Adrenal gland (tissue), 12 donors: Measurements from ENCODE around the gene MLLT1. TPM values are rescaled to one million over a fixed set of nuclear protein-coding genes. Genes with fewer than 3 reads are reported as not detected.

Experiments
- DNase-seq, 7 donors: peaks; one replicate each; pipeline ENCODE4 v3.0.0-alpha.2; 2019 to 2020
- H3K27ac ChIP-seq, 5 donors: fragments of 200-600 bp; sonication (generic) in 4 of 5; 1 replicate in 3 of 5; 2 replicates in 2 of 5; pipeline versions ENCODE4 v1.5.1 to v1.8.0; 2016 to 2020; ENCODE audit warnings: mild to moderate bottlenecking in 1 of 5
- H3K27me3 ChIP-seq: fragments of 200-600 bp; 2 replicates; pipeline ENCODE4 v1.8.0; 2021
- H3K36me3 ChIP-seq, 2 donors: fragments of 200-600 bp; replicated peaks in 1 of 2; 1 replicate in 1 of 2; 2 replicates in 1 of 2; pipeline versions ENCODE4 v1.5.1 to v1.8.0; 2018 to 2022
- H3K4me1 ChIP-seq, 2 donors: fragments of 200-600 bp; replicated peaks in 1 of 2; 1 replicate in 1 of 2; 2 replicates in 1 of 2; pipeline versions ENCODE4 v1.5.1 to v1.8.0; 2018 to 2021
- H3K4me3 ChIP-seq, 4 donors: fragments of 200-600 bp; sonication (generic) in 3 of 4; one replicate each; pipeline ENCODE4 v1.5.1; 2016 to 2018
- H3K9me3 ChIP-seq, 3 donors: fragments of 200-600 bp; sonication (generic) in 1 of 3; replicated peaks in 1 of 3; 1 replicate in 2 of 3; 2 replicates in 1 of 3; pipeline versions ENCODE4 v1.5.1 to v1.8.0; 2016 to 2021
- POLR2A ChIP-seq, 2 donors: fragments of 450-650 bp; IDR thresholded peaks; one replicate each; pipeline ENCODE4 v1.6.1; 2017; ENCODE audit warnings: antibody characterized with exemption in 2 of 2, mild to moderate bottlenecking in 2 of 2, moderate library complexity in 1 of 2
- WGBS, 4 donors: extraction: QIAGEN DNeasy Blood & Tissue Kit in 2 of 4; methylation state at CpG; one replicate each; pipeline versions ENCODE4 v1.1.5 to v1.1.7; 2013 to 2017; 5-methylcytosine and 5-hydroxymethylcytosine counted together
- intact Hi-C, 2 donors: fragments of 100-400 bp; cut with DNase I; formaldehyde crosslinking; loops; one replicate each; pipeline versions ENCODE4 v1.14.1 to v1.15.0; 2022 to 2023
- polyA plus RNA-seq, 3 donors: library from polyadenylated mRNA; stranded (reverse); fragments of 200-250 nt in 2 of 3; fragments of 350-450 nt in 1 of 3; fragmentation: Illumina TruSeq in 1 of 3; extraction: RNeasy Lipid Tissue Mini Kit (QIAGEN cat#74804) in 1 of 3; gene quantifications; one replicate each; pipeline ENCODE4 v1.2.3, GENCODE V29; 2013 to 2014
- total RNA-seq, 9 donors: library from RNA; depleted of rRNA in 4 of 9; stranded (reverse); fragments of >200 nt in 4 of 9; fragments of 120-200 nt in 1 of 9; fragmentation: NEBNext Ultra II Directional in 1 of 9; extraction: Animal tissue kit (Norgen Biotek cat#: 25700) in 1 of 9; gene quantifications; one replicate each; pipeline versions ENCODE4 v1.1.0 to v1.2.4, GENCODE V29; 2013 to 2023
- TF ChIP-seq, protein P1 (sequence below), 6 experiments: fragments of 450-650 bp in 4 of 6; fragments of 200-600 bp in 2 of 6; sonication (generic) in 1 of 6; IDR thresholded peaks; 1 replicate in 5 of 6; 2 replicates in 1 of 6; pipeline versions ENCODE4 v1.5.1 to v1.8.0; 2016 to 2021; ENCODE audit warnings: antibody characterized with exemption in 6 of 6, mild to moderate bottlenecking in 2 of 6, moderate library complexity in 1 of 6
- donor health status: healthy with polysubstance abuse.
- donor health status: Bipolar disorder and iron deficiency.
- donor health status: DM: yes; HTN: yes; CAD: no.
- donor health status: DM: no; HTN: no; CAD: no.
- donor health status: DM: no; HTN: no; CAD: no.
- donor health status: DM: yes; HTN: yes; CAD: no.

The MLLT1 gene
- total and polyA plus RNA-seq, 12 donors, result 9.3 to 66.3 (median 28.2) TPM

- TF ChIP-seq, protein P1, sequence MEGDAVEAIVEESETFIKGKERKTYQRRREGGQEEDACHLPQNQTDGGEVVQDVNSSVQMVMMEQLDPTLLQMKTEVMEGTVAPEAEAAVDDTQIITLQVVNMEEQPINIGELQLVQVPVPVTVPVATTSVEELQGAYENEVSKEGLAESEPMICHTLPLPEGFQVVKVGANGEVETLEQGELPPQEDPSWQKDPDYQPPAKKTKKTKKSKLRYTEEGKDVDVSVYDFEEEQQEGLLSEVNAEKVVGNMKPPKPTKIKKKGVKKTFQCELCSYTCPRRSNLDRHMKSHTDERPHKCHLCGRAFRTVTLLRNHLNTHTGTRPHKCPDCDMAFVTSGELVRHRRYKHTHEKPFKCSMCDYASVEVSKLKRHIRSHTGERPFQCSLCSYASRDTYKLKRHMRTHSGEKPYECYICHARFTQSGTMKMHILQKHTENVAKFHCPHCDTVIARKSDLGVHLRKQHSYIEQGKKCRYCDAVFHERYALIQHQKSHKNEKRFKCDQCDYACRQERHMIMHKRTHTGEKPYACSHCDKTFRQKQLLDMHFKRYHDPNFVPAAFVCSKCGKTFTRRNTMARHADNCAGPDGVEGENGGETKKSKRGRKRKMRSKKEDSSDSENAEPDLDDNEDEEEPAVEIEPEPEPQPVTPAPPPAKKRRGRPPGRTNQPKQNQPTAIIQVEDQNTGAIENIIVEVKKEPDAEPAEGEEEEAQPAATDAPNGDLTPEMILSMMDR (IDR thresholded peaks at IDR 0.05), result no peak
- no peak for TF ChIP-seq POLR2A (IDR thresholded peaks at IDR 0.05)
- H3K9me3 ChIP-seq, result no peaks in the 10 kb centered on the region
- H3K27ac ChIP-seq, result no peak overlapping the region
- no peak overlapping the region for H3K4me3 ChIP-seq
- H3K27me3 ChIP-seq, result no peaks in the 10 kb centered on the region
- H3K36me3 ChIP-seq, result no peaks in the 10 kb centered on the region
- DNase-seq, result no peak
- WGBS, 4 donors, result 66 to 86% (median 77%) methylated on average over 2 of the region's 2 CpGs
- intact Hi-C loops, result no loop called here
- peaks cover 0 to 2% of the 10 kb centered on the region in 2 donors for H3K4me1 ChIP-seq
These were observed 98.7 kb downstream of the MLLT1 start for GRCh38 chr19:6181119-6181518.

GRCh38 chr19:6173190-6173589 lies 106.6 kb downstream of the MLLT1 start:
- WGBS, 4 donors, result 44 to 80% (median 64%) methylated on average over 1 to 5 of the region's 5 CpGs
- no peak overlapping the region for H3K4me3 ChIP-seq
- TF ChIP-seq, protein P1 (IDR thresholded peaks at IDR 0.05), result no peak
- no peak for TF ChIP-seq POLR2A (IDR thresholded peaks at IDR 0.05)
- H3K27me3 ChIP-seq, result no peaks in the 10 kb centered on the region
- H3K27ac ChIP-seq, result no peak overlapping the region
- no peak for DNase-seq
- H3K36me3 ChIP-seq, result no peaks in the 10 kb centered on the region
- intact Hi-C loops, result no loop called here
- no peaks in the 10 kb centered on the region for H3K9me3 ChIP-seq
- H3K4me1 ChIP-seq, result no peaks in the 10 kb centered on the region

GRCh38 chr19:6172074-6172863 lies 107.5 kb downstream of the MLLT1 start:
- Histone ChIP-seq H3K27me3 (no peaks in the 10 kb centered on the region), H3K27ac (no peak overlapping the region), H3K36me3 (no peaks in the 10 kb centered on the region), H3K4me3 (no peak overlapping the region), H3K4me1 (no peaks in the 10 kb centered on the region), H3K9me3 (no peaks in the 10 kb centered on the region)
- no peak for TF ChIP-seq POLR2A (IDR thresholded peaks at IDR 0.05)
- TF ChIP-seq, protein P1 (IDR thresholded peaks at IDR 0.05), result no peak
- intact Hi-C loops, result no loop called here
- WGBS, 4 donors, result 75 to 92% (median 83%) methylated on average over 3 of the region's 3 CpGs
- DNase-seq, result no peak

DNA sequence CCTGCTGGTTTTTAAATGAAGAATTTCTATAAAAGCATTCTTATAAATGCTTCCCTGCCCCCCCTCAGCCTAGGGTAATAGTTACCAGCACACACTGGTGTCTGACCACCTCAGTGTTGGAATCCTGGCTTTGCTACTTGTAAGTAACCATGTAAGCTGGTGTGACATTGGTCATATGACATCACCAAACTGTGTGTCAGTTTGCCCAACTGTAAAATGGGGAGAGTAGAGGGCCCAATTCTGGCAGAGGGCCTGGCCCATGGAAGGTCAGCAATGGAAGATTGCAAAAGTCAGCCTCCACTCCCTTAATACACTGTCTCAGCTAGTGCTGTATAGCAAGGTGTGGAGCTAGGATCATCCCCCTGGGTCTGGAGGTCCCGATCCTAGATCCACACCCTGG lies 112.7 kb downstream of the MLLT1 start:
- Histone ChIP-seq H3K36me3 (no peaks in the 10 kb centered on the region), H3K9me3 (no peaks in the 10 kb centered on the region), H3K27ac (no peak overlapping the region), H3K27me3 (no peaks in the 10 kb centered on the region), H3K4me1 (no peaks in the 10 kb centered on the region), H3K4me3 (no peak overlapping the region)
- WGBS, 4 donors, result 79 to 93% (median 86%) methylated on average over 1 of the region's 1 CpG
- intact Hi-C loops, result no loop called here
- TF ChIP-seq, protein P1 (IDR thresholded peaks at IDR 0.05), result no peak
- TF ChIP-seq POLR2A (IDR thresholded peaks at IDR 0.05), result no peak
- DNase-seq, result no peak
